NCI-H2029 treated with DMSO at 0.1 percent for 48 hours (cell line): ENCODE data around the gene GLYATL2.
A peak's percentile ranks its signal among the peaks of the same experiment; 100 is the strongest.

ENCODE experiments used
- DNase-seq: peaks from one replicate; lab custom pipeline; 2025; lab: John Stamatoyannopoulos, UW

The GLYATL2 gene

GRCh38 chr11:58801302-58801701 lies 43.2 kb downstream of the GLYATL2 start:
- no peak for DNase-seq

- DNase-seq: no peak
Measured at GRCh38 chr11:58796333-58796732, 48.2 kb downstream of the GLYATL2 start.

DNA sequence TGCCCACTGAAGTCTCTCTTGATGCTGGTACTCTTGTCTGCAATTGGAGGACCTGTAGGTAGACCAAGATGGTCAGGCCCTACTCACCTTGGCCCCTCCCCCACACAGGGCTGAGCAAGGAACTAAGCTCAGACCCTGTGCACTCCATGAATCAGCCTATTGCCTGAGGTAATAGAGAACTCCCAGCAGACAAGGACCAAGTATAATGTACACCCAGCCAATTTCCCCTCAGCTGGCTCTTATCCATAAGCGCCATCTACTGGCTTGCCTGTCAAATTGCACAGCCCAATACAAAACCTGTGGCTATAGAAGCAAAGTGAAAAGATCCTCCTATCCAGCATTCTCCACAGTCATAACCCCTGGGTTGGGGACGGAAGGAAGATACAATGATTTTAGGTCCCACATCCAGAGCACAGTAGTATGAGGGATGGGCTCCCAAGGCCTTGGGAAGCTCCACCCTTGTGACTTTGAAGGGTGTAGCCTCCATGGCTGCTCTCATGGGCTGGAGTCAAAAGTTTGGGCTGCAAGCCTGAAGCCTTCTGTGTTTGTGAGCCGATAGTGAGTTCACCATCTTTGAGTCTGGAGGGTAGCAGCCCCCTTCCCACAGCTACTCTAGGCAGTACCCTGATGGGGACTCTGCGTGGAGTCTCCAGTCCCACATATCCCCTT lies 56.0 kb downstream of the GLYATL2 start:
- DNase-seq: peak; percentile 76

DNA sequence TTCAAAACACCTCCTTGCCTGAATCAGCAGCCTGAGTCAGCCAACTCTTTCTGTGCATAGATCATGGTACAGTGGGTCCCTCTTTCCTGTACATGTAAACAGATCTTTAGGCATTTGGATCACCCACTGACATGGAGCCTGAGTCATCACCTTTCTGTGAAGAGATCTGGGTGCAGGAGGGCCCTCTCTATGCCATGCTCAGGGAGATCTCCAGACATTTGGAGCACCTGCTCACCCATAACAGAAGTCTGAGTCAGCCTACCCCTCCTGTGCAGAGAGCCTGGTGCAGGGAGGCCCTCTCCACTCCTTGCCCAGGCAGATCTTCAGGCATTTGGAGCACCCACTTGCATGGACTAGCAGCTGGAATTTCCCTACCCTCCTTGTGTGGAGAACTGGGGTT lies 56.6 kb downstream of the GLYATL2 start:
- DNase-seq: no peak

DNA sequence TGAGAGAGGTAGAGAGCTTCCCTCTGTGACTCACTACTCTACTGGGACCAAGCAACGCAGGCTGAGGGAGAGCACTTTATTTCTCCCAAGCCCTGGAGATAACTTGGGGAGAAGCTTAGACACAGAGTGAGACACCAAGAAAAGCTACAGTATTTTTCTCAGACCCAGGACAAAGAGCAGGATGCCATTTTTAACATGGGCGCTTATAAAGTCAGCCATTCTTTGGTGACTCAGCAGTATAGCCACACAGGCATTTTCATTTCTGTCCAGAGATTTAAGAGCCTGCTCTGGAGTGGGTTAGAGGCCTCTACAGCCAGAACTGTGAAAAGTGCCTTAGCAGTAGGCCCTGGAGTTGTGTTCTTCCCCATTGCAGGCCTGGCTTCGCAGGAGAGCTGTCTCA lies 57.8 kb downstream of the GLYATL2 start:
- no peak for DNase-seq

- DNase-seq: no peak
Measured at GRCh38 chr11:58784995-58785394, 59.5 kb downstream of the GLYATL2 start.
